Limb (tissue), 2 donors: Measurements from ENCODE around the gene NPBWR2.
"Not testable (repeated sequence)": the region's sequence is repeated elsewhere in the genome, so short reads cannot be mapped to it uniquely, and the experiment has no call there.

Source experiments
- DNase-seq, 2 donors: peaks; one replicate each; pipeline ENCODE4 v3.0.0-alpha.2; 2016; ENCODE audit errors: extremely low spot score in 2 of 2

NPBWR2 gene

GRCh38 chr20:64119301-64119680 lies 11.9 kb upstream of the NPBWR2 start:
- DNase-seq: no peak

GRCh38 chr20:64117432-64117777 lies 10.0 kb upstream of the NPBWR2 start:
- DNase-seq: not testable (repeated sequence)

- DNase-seq: peak in 1 of 2 donors; percentile 24
Measured at GRCh38 chr20:64116541-64117431, 9.4 kb upstream of the NPBWR2 start.

DNA sequence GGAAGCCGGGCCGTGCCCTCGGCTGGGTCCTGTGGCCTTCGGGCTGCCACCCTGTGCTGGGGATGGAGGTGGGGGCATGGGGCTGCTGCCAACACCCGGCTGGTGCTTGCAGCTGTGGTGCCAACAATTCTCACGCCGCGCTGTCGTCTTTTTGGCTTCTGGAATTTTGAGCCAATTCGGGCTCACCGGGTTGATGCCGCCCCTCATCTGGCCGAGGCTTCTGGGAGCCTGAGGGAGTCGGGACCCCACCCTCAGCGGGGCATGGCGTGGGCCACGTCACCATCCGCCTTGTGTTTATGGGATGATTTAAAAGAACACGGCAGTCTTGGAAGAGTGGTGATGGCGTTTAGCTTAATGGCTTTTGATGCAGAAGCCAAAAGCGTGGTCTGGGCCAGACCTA lies 8.7 kb upstream of the NPBWR2 start:
- no peak for DNase-seq

- no peak for DNase-seq
Measured at GRCh38 chr20:64115171-64115911, 8.0 kb upstream of the NPBWR2 start.

- DNase-seq: no peak
Measured at GRCh38 chr20:64114356-64114971, 7.1 kb upstream of the NPBWR2 start.

DNA sequence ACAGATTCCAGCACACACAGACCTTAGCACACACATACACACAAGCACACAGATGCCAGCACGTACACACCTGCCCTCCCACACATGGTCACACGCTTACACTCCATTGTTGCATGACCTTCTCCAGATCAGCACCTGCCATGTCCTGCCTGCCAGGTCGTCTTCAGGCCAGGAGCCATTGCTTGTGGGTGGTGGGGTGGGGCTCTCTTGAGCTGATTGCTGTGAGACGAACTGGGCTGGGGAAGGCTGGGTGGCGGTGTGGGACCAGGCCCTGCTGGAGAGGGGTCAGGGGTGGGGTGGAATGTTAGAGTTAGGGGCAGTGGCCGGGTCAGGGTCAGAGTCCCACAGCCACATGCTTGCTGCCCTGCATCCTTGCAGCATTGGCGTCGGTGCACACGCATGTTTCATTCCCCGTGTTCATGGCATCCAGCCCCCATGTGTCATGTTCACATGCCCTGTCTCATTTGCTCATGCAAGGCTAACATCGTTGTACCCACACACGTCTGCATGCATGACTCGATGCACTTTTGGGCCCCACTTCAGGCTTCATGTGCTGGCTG lies 6.5 kb upstream of the NPBWR2 start:
- DNase-seq: no peak

DNA sequence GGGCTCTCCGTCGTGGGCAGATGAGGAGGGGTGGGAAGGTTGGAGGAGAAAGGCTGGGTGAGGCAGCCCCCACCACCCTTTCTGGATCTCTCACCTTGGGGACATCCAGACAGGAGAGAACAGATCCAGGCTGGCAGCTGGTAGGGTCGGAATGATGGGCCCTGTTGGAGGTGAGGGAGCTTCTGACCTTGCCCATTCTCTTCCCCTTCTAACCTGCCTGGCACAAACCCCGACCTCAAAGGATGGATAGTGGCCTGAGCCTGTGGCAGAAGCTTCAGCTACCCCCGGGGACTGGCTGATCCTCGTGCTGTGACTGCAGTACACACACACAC lies 6.0 kb upstream of the NPBWR2 start:
- no peak for DNase-seq

DNA sequence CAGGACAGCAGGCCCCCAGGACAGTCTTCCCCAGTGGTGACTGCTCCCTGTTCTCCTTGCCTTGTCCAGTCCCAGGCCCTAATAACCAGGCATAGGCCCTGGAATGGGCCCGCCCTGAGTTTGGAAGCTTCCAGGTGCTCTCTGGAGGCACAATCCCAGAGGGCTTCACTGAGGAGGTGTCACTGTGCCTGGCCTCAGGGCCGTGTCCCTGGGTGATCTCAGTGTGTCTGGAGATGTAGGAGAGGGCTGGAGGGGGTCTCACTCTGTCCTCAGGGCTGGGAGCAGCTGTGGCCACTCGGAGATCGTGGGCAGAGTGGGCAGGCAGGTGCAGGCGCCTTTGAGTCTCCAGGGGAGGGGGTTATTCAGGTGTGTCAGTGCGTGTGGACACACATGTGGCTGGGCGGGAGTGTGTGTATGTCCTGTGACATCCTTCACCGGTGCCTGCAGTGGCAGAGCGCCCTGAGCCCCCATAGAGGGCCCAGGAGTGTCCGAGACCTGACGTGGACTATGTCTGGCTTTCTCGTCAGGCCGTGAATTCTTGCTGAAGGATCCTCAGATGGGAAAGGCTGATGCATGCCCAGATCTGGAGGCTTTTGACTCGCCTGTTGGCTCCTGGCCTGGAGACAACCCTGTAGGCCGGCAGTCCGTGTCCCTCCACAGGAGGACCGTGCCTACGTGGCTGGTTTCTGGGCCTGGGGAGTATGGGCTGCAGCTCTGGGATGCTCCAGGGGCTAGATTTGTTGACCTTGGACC lies 5.5 kb upstream of the NPBWR2 start:
- DNase-seq: no peak

GRCh38 chr20:64111841-64112641 lies 4.7 kb upstream of the NPBWR2 start:
- DNase-seq: no peak

DNA sequence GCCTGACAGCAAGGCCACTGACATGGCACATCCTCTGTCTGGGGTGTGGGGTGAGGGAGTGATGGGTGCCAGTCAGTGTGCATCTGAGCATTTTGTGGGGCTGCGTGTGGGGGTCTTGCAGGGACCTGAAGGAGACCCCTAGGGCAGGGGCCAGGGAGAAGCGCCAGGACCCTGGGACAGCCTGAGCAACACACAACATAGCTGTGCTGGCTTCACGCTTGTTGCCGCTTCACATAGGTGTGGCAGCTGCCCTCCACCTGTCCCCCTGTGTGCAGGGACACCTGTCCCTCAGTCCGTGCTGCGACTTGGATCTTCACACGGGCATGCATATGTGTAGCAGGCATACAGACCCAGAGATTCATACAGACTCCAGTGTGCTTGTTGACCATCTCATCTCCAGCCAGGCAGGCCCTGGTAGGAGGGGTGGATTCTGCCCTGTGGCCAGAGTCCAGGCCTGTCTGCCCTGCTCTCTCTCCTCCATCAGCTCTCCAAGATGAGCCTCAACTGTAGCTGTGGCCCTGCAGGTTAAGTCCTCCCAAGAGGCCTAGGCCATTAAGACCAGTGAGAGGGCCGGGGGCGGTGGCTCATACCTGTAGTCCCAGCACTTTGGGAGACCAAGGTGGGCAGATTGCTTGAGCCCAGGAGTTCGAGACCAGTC lies 3.2 kb upstream of the NPBWR2 start:
- no peak for DNase-seq

GRCh38 chr20:64109831-64110391 lies 2.5 kb upstream of the NPBWR2 start:
- no peak for DNase-seq

DNA sequence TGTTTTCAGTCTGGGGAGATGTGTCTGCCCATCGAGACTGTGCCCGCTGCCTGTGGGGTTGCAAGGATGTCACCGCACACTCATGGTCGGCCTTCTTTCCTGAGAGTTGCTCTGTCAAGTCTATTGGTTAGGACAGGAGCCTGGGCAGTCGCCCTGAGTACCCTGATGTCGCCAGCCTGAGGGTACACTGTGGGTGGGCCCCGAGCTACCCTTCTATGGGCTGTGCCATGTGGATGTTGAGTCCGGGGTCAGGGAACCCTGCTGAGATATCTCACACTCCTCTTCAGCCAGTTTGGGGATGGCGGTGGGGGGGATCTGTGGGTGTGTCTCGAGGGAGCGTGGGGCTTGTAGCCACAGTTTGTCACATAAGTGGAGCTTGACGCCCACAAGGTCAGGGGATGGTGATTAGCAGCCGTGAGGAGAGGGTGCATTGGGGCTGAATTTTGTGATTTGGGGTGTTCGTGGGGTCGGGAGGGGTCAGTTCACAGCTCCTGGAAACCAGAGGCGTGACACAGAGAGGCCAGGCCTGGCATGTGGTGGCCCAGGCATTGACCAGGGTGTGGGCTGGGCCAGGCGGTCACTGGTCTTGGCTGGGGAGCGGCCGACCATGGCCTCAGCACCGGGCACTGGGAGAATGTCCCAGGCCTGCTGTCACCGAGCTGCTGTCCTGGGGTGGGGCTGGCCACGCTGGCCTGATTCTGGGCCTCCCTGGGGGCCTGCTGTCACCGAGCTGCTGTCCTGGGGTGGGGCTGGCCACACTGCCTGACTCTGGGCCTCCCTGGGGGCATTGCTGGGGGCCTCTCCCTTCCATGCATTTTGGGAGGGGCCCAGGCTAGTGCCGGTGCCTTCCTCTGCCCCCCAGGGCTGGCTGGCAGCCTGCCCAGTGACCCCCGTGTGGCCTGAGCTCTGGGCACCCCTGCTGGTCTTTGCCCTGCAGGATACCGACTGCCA lies 1.6 kb upstream of the NPBWR2 start:
- DNase-seq: no peak

- no peak for DNase-seq
Measured at GRCh38 chr20:64107736-64108457, 532 bp upstream of the NPBWR2 start.

- no peak for DNase-seq
Measured at GRCh38 chr20:64106435-64106961, 867 bp downstream of the NPBWR2 start.

- no peak for DNase-seq
Measured at GRCh38 chr20:64105846-64106434, 1.4 kb downstream of the NPBWR2 start.
